Activated CD4-positive, alpha-beta memory T cell treated with anti-CD3 and anti-CD28 coated beads for 36 hours (primary cell): ENCODE data around the gene GTF2I. TPM values are rescaled to one million over a fixed set of nuclear protein-coding genes. Genes with fewer than 3 reads are reported as not detected.

Source experiments
- CTCF ChIA-PET: fragments of 350-600 bp; sonication (Branson Sonifier 250); formaldehyde crosslinking; loops from one replicate; lab custom pipeline; 2021; ENCODE audit warnings: antibody characterized with exemption, inconsistent platforms; lab: Charles Lee
- POLR2A ChIA-PET: fragments of 350-600 bp; sonication (Branson Sonifier 250); formaldehyde crosslinking; loops from one replicate; lab custom pipeline; 2021; ENCODE audit warnings: antibody characterized with exemption; lab: Charles Lee
- DNase-seq: peaks from one replicate; pipeline ENCODE4 v3.0.0-alpha.2; 2020
- H3K27ac Mint-ChIP-seq: one replicate; pipeline ENCODE4 v1.8.0; 2021; ENCODE audit warnings: mixed read lengths
- H3K27me3 Mint-ChIP-seq: one replicate; pipeline ENCODE4 v1.8.0; 2021; ENCODE audit warnings: mixed read lengths
- H3K36me3 Mint-ChIP-seq: one replicate; pipeline ENCODE4 v1.8.0; 2021; ENCODE audit warnings: mixed read lengths
- H3K4me1 Mint-ChIP-seq: one replicate; pipeline ENCODE4 v1.8.0; 2021; ENCODE audit warnings: low read depth, mixed read lengths
- H3K4me3 Mint-ChIP-seq: one replicate; pipeline ENCODE4 v1.8.0; 2021; ENCODE audit warnings: mild to moderate bottlenecking, mixed read lengths
- H3K9me3 Mint-ChIP-seq: one replicate; pipeline ENCODE4 v1.8.0; 2021; ENCODE audit warnings: mixed read lengths
- intact Hi-C: fragments of 100-400 bp; cut with micrococcal nuclease; formaldehyde crosslinking; loops from one replicate; pipeline ENCODE4 v1.15.1; 2023
- total RNA-seq, 2 experiments: library from RNA; stranded (reverse); gene quantifications; one replicate each; pipeline ENCODE4 v1.2.3, GENCODE V29; 2021

GTF2I gene
- 100 to 1,000 TPM; 113 to 116 TPM for total RNA-seq

- Mint-ChIP-seq H3K4me3 (peak within 1 kb of the TSS; percentile 79), H3K27ac (peak within 1 kb of the TSS; percentile 88), H3K9me3 (no peaks in the 10 kb centered on the region), H3K36me3 (peaks cover 3% of the 10 kb centered on the region), H3K27me3 (no peaks in the 10 kb centered on the region), H3K4me1 (peaks cover 47% of the 10 kb centered on the region)
- CTCF ChIA-PET = interaction anchor here (0.7 kb wide), 1 partner anchor 49 kb away, joined by 4 read pairs; no protein-coding TSS in a partner anchor
- POLR2A ChIA-PET = interaction anchor here (0.7 kb wide), 1 partner anchor 1830 kb away, joined by 4 read pairs; the partner anchor contains the start of gene TYW1B
- DNase-seq = no peak
- intact Hi-C loops = loop anchor here (1.0 to 5.0 kb wide), 3 partner anchors 7 to 405 kb away; partner anchors contain the start of genes GTF2IRD1 and RFC2
These were observed at the start of gene GTF2I for GRCh38 chr7:74657692-74658177. TSS of gene GTF2I (plus strand) at chr7:74657718. CDS start at chr7:74689129, 31,411 bp downstream.

GRCh38 chr7:74612015-74612829, 45.3 kb upstream of the GTF2I start:
- Mint-ChIP-seq H3K4me3 (no peak overlapping the region), H3K36me3 (no peaks in the 10 kb centered on the region), H3K9me3 (no peaks in the 10 kb centered on the region), H3K4me1 (peaks cover 7% of the 10 kb centered on the region), H3K27ac (no peak overlapping the region), H3K27me3 (no peaks in the 10 kb centered on the region)
- POLR2A ChIA-PET = interaction anchor here (0.9 to 1.4 kb wide), 2 partner anchors 31 to 46 kb away, joined by 3 to 4 read pairs; no protein-coding TSS in a partner anchor
- DNase-seq = no peak
- intact Hi-C loops = no loop called here
- CTCF ChIA-PET = interaction anchor here (0.6 kb wide), 1 partner anchor 714 kb away, joined by 4 read pairs; no protein-coding TSS in a partner anchor

GRCh38 chr7:74615933-74616780, 41.4 kb upstream of the GTF2I start:
- Mint-ChIP-seq H3K4me1 (peaks cover 15% of the 10 kb centered on the region), H3K36me3 (no peaks in the 10 kb centered on the region), H3K27me3 (no peaks in the 10 kb centered on the region), H3K4me3 (no peak overlapping the region), H3K27ac (no peak overlapping the region), H3K9me3 (no peaks in the 10 kb centered on the region)
- POLR2A ChIA-PET = no interaction called here
- CTCF ChIA-PET = interaction anchor here (0.7 kb wide), 1 partner anchor 945 kb away, joined by 3 read pairs; no protein-coding TSS in a partner anchor
- DNase-seq = no peak
- intact Hi-C loops = no loop called here

- DNase-seq = peak; percentile 21
- POLR2A ChIA-PET = no interaction called here
- Mint-ChIP-seq H3K4me3 (no peak overlapping the region), H3K36me3 (no peaks in the 10 kb centered on the region), H3K9me3 (no peaks in the 10 kb centered on the region), H3K4me1 (peaks cover 15% of the 10 kb centered on the region), H3K27me3 (no peaks in the 10 kb centered on the region), H3K27ac (no peak overlapping the region)
- intact Hi-C loops = no loop called here
- CTCF ChIA-PET = no interaction called here
These were observed 40.3 kb upstream of the GTF2I start for GRCh38 chr7:74617180-74617744.

GRCh38 chr7:74619235-74619860, 38.2 kb upstream of the GTF2I start:
- no peak for DNase-seq
- Mint-ChIP-seq H3K4me1 (peaks cover 15% of the 10 kb centered on the region), H3K36me3 (no peaks in the 10 kb centered on the region), H3K27ac (no peak overlapping the region), H3K9me3 (no peaks in the 10 kb centered on the region), H3K4me3 (no peak overlapping the region), H3K27me3 (no peaks in the 10 kb centered on the region)
- intact Hi-C loops = no loop called here
- POLR2A ChIA-PET = no interaction called here
- CTCF ChIA-PET = no interaction called here

- no peak for DNase-seq
- POLR2A ChIA-PET = no interaction called here
- Mint-ChIP-seq H3K27ac (no peak overlapping the region), H3K27me3 (no peaks in the 10 kb centered on the region), H3K9me3 (no peaks in the 10 kb centered on the region), H3K4me3 (no peak overlapping the region), H3K36me3 (no peaks in the 10 kb centered on the region), H3K4me1 (peaks cover 8% of the 10 kb centered on the region)
- CTCF ChIA-PET = no interaction called here
- intact Hi-C loops = no loop called here
These were observed 35.2 kb upstream of the GTF2I start for GRCh38 chr7:74622228-74622749.

GRCh38 chr7:74623135-74623534, 34.4 kb upstream of the GTF2I start:
- H3K4me1 Mint-ChIP-seq = peaks cover under 1% of the 10 kb centered on the region
- ChIA-PET POLR2A (no interaction called here), CTCF (no interaction called here)

GRCh38 chr7:74625446-74625845, 32.1 kb upstream of the GTF2I start:
- POLR2A ChIA-PET = no interaction called here
- Mint-ChIP-seq H3K4me3 (no peak overlapping the region), H3K36me3 (no peaks in the 10 kb centered on the region), H3K9me3 (no peaks in the 10 kb centered on the region), H3K27ac (no peak overlapping the region), H3K27me3 (no peaks in the 10 kb centered on the region), H3K4me1 (no peaks in the 10 kb centered on the region)
- intact Hi-C loops = no loop called here
- CTCF ChIA-PET = interaction anchor here (0.6 kb wide), 1 partner anchor 67 kb away, joined by 3 read pairs; no protein-coding TSS in a partner anchor
- DNase-seq = no peak

More at GRCh38 chr7:74623135-74623534, 34.4 kb upstream of the GTF2I start:
- no peaks in the 10 kb centered on the region for H3K36me3 Mint-ChIP-seq
- H3K9me3 Mint-ChIP-seq = no peaks in the 10 kb centered on the region
- H3K27ac Mint-ChIP-seq = no peak overlapping the region
- intact Hi-C loops = no loop called here
- no peaks in the 10 kb centered on the region for H3K27me3 Mint-ChIP-seq
- no peak overlapping the region for H3K4me3 Mint-ChIP-seq
- DNase-seq = no peak

GRCh38 chr7:74627661-74628411, 29.7 kb upstream of the GTF2I start:
- Mint-ChIP-seq H3K27ac (no peak overlapping the region), H3K27me3 (no peaks in the 10 kb centered on the region), H3K4me1 (no peaks in the 10 kb centered on the region), H3K9me3 (no peaks in the 10 kb centered on the region), H3K36me3 (no peaks in the 10 kb centered on the region), H3K4me3 (no peak overlapping the region)
- intact Hi-C loops = no loop called here
- ChIA-PET CTCF (no interaction called here), POLR2A (no interaction called here)
- no peak for DNase-seq

- intact Hi-C loops = no loop called here
These were observed 25.0 kb upstream of the GTF2I start for GRCh38 chr7:74632505-74632904.

More at GRCh38 chr7:74632505-74632904, 25.0 kb upstream of the GTF2I start:
- ChIA-PET CTCF (no interaction called here), POLR2A (no interaction called here)
- Mint-ChIP-seq H3K36me3 (no peaks in the 10 kb centered on the region), H3K27ac (no peak overlapping the region), H3K4me1 (no peaks in the 10 kb centered on the region), H3K27me3 (no peaks in the 10 kb centered on the region), H3K9me3 (no peaks in the 10 kb centered on the region), H3K4me3 (no peak overlapping the region)
- DNase-seq = no peak
